ENCODE results near the gene ANO1.
A peak's percentile ranks its signal among the peaks of the same experiment; 100 is the strongest.

The ANO1 gene

GRCh38 chr11:70105369-70105754, 27.2 kb downstream of the ANO1 start:
- H3K4me3 ChIP-seq (ENCODE audit: low read depth, low read length), result no peak overlapping the region
- no peak for TF ChIP-seq CTCF (IDR thresholded peaks at IDR 0.05; ENCODE audit: low read depth, low read length)
- DNase-seq (ENCODE audit: low read depth, low spot score), result no peak
- in situ Hi-C loops (cut with HindIII; ENCODE audit: low sequenced_read_pairs), result no loop called here

GRCh38 chr11:70105755-70106571, 27.8 kb downstream of the ANO1 start:
- DNase-seq (ENCODE audit: low read depth, low spot score), result no peak
- no peak for TF ChIP-seq CTCF (IDR thresholded peaks at IDR 0.05; ENCODE audit: low read depth, low read length)
- in situ Hi-C loops (cut with HindIII; ENCODE audit: low sequenced_read_pairs), result no loop called here
- no peak overlapping the region for H3K4me3 ChIP-seq (ENCODE audit: low read depth, low read length)

- in situ Hi-C loops (cut with HindIII; ENCODE audit: low sequenced_read_pairs), result no loop called here
- DNase-seq (ENCODE audit: low read depth, low spot score), result no peak
Observed at GRCh38 chr11:70106757-70107156, 28.6 kb downstream of the ANO1 start.

GRCh38 chr11:70107191-70107590, 29.1 kb downstream of the ANO1 start:
- no peak for DNase-seq (ENCODE audit: low read depth, low spot score)
- TF ChIP-seq CTCF (IDR thresholded peaks at IDR 0.05; ENCODE audit: low read depth, low read length), result no peak
- in situ Hi-C loops (cut with HindIII; ENCODE audit: low sequenced_read_pairs), result no loop called here
- no peak overlapping the region for H3K4me3 ChIP-seq (ENCODE audit: low read depth, low read length)

More at GRCh38 chr11:70106757-70107156, 28.6 kb downstream of the ANO1 start:
- H3K4me3 ChIP-seq (ENCODE audit: low read depth, low read length), result no peak overlapping the region
- no peak for TF ChIP-seq CTCF (IDR thresholded peaks at IDR 0.05; ENCODE audit: low read depth, low read length)

GRCh38 chr11:70107756-70108155, 29.6 kb downstream of the ANO1 start:
- no peak for TF ChIP-seq CTCF (IDR thresholded peaks at IDR 0.05; ENCODE audit: low read depth, low read length)
- in situ Hi-C loops (cut with HindIII; ENCODE audit: low sequenced_read_pairs), result no loop called here
- H3K4me3 ChIP-seq (ENCODE audit: low read depth, low read length), result no peak overlapping the region
- DNase-seq (ENCODE audit: low read depth, low spot score), result no peak

- H3K4me3 ChIP-seq (ENCODE audit: low read depth, low read length), result no peak overlapping the region
- no peak for TF ChIP-seq CTCF (IDR thresholded peaks at IDR 0.05; ENCODE audit: low read depth, low read length)
- in situ Hi-C loops (cut with HindIII; ENCODE audit: low sequenced_read_pairs), result no loop called here
- DNase-seq (ENCODE audit: low read depth, low spot score), result peak; percentile 64
Observed at GRCh38 chr11:70108250-70108649, 30.1 kb downstream of the ANO1 start.
